ENCODE results near the gene SYNPO2.
A peak's percentile ranks its signal among the peaks of the same experiment; 100 is the strongest.
"Not testable (repeated sequence)": the region's sequence is repeated elsewhere in the genome, so short reads cannot be mapped to it uniquely, and the experiment has no call there.

The SYNPO2 gene

GRCh38 chr4:119067670-119068360, 179.2 kb downstream of the SYNPO2 start:
- not testable (repeated sequence) for DNase-seq (ENCODE audit: low spot score)

GRCh38 chr4:119068529-119068962, 179.9 kb downstream of the SYNPO2 start:
- DNase-seq (ENCODE audit: low spot score) = no peak

- no peak for DNase-seq (ENCODE audit: low spot score)
Measured at GRCh38 chr4:119070301-119070700, 181.6 kb downstream of the SYNPO2 start.

- DNase-seq (ENCODE audit: low spot score) = no peak
Measured at GRCh38 chr4:119080721-119081541, 192.3 kb downstream of the SYNPO2 start.

GRCh38 chr4:119081542-119081859, 192.8 kb downstream of the SYNPO2 start:
- no peak for DNase-seq (ENCODE audit: low spot score)

GRCh38 chr4:119081943-119082342, 193.3 kb downstream of the SYNPO2 start:
- no peak for DNase-seq (ENCODE audit: low spot score)

- no peak for DNase-seq (ENCODE audit: low spot score)
Measured at GRCh38 chr4:119082661-119083060, 194.0 kb downstream of the SYNPO2 start.

GRCh38 chr4:119084513-119084912, 195.9 kb downstream of the SYNPO2 start:
- DNase-seq (ENCODE audit: low spot score) = no peak

GRCh38 chr4:119087121-119087520, 198.5 kb downstream of the SYNPO2 start:
- no peak for DNase-seq (ENCODE audit: low spot score)

GRCh38 chr4:119087656-119088055, 199.0 kb downstream of the SYNPO2 start:
- DNase-seq (ENCODE audit: low spot score) = no peak

GRCh38 chr4:119093042-119093827, 204.6 kb downstream of the SYNPO2 start:
- DNase-seq (ENCODE audit: low spot score) = peak; percentile 57

- no peak for DNase-seq (ENCODE audit: low spot score)
Measured at GRCh38 chr4:119097282-119097900, 208.7 kb downstream of the SYNPO2 start.

- no peak for DNase-seq (ENCODE audit: low spot score)
Measured at GRCh38 chr4:119098306-119098705, 209.7 kb downstream of the SYNPO2 start.

- no peak for DNase-seq (ENCODE audit: low spot score)
Measured at GRCh38 chr4:119099227-119099810, 210.7 kb downstream of the SYNPO2 start.

GRCh38 chr4:119100655-119101054, 212.0 kb downstream of the SYNPO2 start:
- no peak for DNase-seq (ENCODE audit: low spot score)

GRCh38 chr4:119103263-119103662, 214.6 kb downstream of the SYNPO2 start:
- DNase-seq (ENCODE audit: low spot score) = peak; percentile 100

- DNase-seq (ENCODE audit: low spot score) = no peak
Measured at GRCh38 chr4:119104644-119105273, 216.1 kb downstream of the SYNPO2 start.

GRCh38 chr4:119105605-119106004, 217.0 kb downstream of the SYNPO2 start:
- DNase-seq (ENCODE audit: low spot score) = no peak

- peak; percentile 47 for DNase-seq (ENCODE audit: low spot score)
Measured at GRCh38 chr4:119106036-119107000, 217.7 kb downstream of the SYNPO2 start.

GRCh38 chr4:119110121-119110520, 221.5 kb downstream of the SYNPO2 start:
- no peak for DNase-seq (ENCODE audit: low spot score)
